SU-DHL-6 (cell line): ENCODE data around the gene DHRS12.

Source experiments
- H2AFZ ChIP-seq: fragments of 200-600 bp; sonication (generic); 2 replicates; pipeline ENCODE4 v1.6.1; 2014; ENCODE audit warnings: low read depth, mild to moderate bottlenecking, moderate library complexity, mixed read lengths, antibody characterized with exemption, low read length; ENCODE audit not compliant: severe bottlenecking
- H3F3A ChIP-seq: fragments of 200-600 bp; shearing (Covaris generic); 2 replicates; pipeline ENCODE4 v1.6.0; 2016; ENCODE audit warnings: antibody characterized with exemption, mild to moderate bottlenecking; ENCODE audit not compliant: insufficient read depth
- H3K27ac ChIP-seq: fragments of 200-600 bp; sonication (generic); 2 replicates; pipeline ENCODE4 v1.5.1; 2016; ENCODE audit warnings: low read depth, mild to moderate bottlenecking, low read length, moderate library complexity, mixed read lengths
- H3K27me3 ChIP-seq: fragments of 200-600 bp; sonication (generic), shearing (Covaris generic); 2 replicates; pipeline ENCODE4 v1.6.0; 2014; ENCODE audit warnings: mild to moderate bottlenecking, low read length
- H3K36me3 ChIP-seq: fragments of 200-600 bp; sonication (generic); 2 replicates; pipeline ENCODE4 v1.6.1; 2014; ENCODE audit warnings: mild to moderate bottlenecking, low read length, mixed read lengths
- H3K4me2 ChIP-seq: fragments of 300-600, 200-600 bp; shearing (Covaris generic), sonication (generic); 2 replicates; pipeline ENCODE4 v1.6.0; 2014; ENCODE audit warnings: low read length, low read depth, mild to moderate bottlenecking; ENCODE audit not compliant: poor library complexity, severe bottlenecking
- H3K4me3 ChIP-seq: fragments of 200-600 bp; sonication (generic); 2 replicates; pipeline ENCODE4 v1.5.1; 2014; ENCODE audit warnings: antibody characterized with exemption, low read length, mild to moderate bottlenecking, mixed read lengths; ENCODE audit not compliant: insufficient read depth, poor library complexity, severe bottlenecking
- H3K79me2 ChIP-seq: fragments of 200-600 bp; sonication (generic); 2 replicates; pipeline ENCODE4 v1.6.1; 2014; ENCODE audit warnings: mild to moderate bottlenecking, low read length, moderate library complexity; ENCODE audit not compliant: insufficient read depth
- H3K9ac ChIP-seq: fragments of 200-600 bp; sonication (generic); 2 replicates; pipeline ENCODE4 v1.7.0; 2014; ENCODE audit warnings: mild to moderate bottlenecking, low read length
- H3K9me2 ChIP-seq: fragments of 200-600 bp; sonication (generic); replicated peaks from 2 replicates; pipeline ENCODE4 v1.6.1; 2014; ENCODE audit warnings: low read length; ENCODE audit not compliant: insufficient read depth
- H3K9me3 ChIP-seq: fragments of 200-600 bp; sonication (generic); 2 replicates; pipeline ENCODE4 v1.6.1; 2014; ENCODE audit warnings: low read length, mixed read lengths; ENCODE audit not compliant: insufficient read depth
- H4K20me1 ChIP-seq: fragments of 200-600 bp; sonication (generic); 2 replicates; pipeline ENCODE4 v1.6.1; 2014; ENCODE audit warnings: low read depth, mild to moderate bottlenecking, antibody characterized with exemption, low read length, moderate library complexity, mixed read lengths
- CTCF ChIP-seq: fragments of 200-600 bp; sonication (generic); IDR thresholded peaks from one replicate; pipeline ENCODE4 v1.5.1; 2017; ENCODE audit warnings: antibody characterized with exemption, mild to moderate bottlenecking, low read length, moderate library complexity; ENCODE audit not compliant: insufficient read depth, poor library complexity, severe bottlenecking
- EZH2phosphoT487 ChIP-seq: fragments of 200-600 bp; sonication (generic), shearing (Covaris generic); conservative IDR thresholded peaks from 2 replicates; pipeline ENCODE4 v1.6.1; 2018; ENCODE audit warnings: mild to moderate bottlenecking, antibody characterized with exemption, low read length, moderate library complexity, mixed read lengths

DHRS12 gene

DNA sequence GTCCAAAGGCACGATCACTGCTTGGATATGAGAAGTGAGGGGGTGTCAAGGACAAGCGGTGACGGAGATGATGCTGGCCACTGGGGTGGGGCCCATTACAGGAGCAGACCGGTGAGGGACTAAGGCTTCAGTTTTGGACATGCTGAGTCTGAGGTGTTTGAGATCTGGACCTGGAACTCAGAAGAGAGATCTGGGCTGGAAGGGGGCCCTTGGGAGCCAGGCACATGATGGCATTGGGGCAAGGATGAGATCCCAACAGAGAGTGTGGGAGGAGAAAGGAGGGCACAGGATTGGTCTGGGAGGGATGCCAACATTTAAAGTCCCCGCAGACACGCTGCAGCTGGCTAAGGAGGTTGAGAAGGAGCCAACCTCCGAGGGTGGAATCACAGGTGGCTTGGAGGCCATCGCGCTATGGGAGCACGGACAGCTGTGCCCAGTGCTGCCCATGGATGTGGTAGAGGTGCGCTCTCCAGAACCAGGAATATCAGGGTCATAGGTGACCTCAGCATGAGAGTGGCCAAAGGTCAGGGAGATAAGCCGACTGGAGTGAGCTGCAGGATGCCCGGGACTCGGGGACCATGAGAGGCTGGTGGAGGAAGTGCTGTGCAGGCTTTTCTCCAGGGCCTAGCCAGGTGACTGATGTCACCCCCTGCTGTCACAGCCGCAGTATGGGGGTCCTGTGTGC lies 21.8 kb downstream of the DHRS12 start:
- no peak overlapping the region for H3K9ac ChIP-seq
- no peak for TF ChIP-seq CTCF
- TF ChIP-seq EZH2phosphoT487: no peak
- no peaks in the 10 kb centered on the region for H3K27me3 ChIP-seq
- no peaks in the 10 kb centered on the region for H3K36me3 ChIP-seq
- H3K79me2 ChIP-seq: no peaks in the 10 kb centered on the region
- no peak overlapping the region for H3K4me3 ChIP-seq
- no peaks in the 10 kb centered on the region for H3K9me3 ChIP-seq
- no peaks in the 10 kb centered on the region for H3K9me2 ChIP-seq
- H4K20me1 ChIP-seq: no peaks in the 10 kb centered on the region
- no peak overlapping the region for H2AFZ ChIP-seq
- H3K27ac ChIP-seq: no peak overlapping the region
- H3F3A ChIP-seq: no peaks in the 10 kb centered on the region
- H3K4me2 ChIP-seq: no peak overlapping the region

DNA sequence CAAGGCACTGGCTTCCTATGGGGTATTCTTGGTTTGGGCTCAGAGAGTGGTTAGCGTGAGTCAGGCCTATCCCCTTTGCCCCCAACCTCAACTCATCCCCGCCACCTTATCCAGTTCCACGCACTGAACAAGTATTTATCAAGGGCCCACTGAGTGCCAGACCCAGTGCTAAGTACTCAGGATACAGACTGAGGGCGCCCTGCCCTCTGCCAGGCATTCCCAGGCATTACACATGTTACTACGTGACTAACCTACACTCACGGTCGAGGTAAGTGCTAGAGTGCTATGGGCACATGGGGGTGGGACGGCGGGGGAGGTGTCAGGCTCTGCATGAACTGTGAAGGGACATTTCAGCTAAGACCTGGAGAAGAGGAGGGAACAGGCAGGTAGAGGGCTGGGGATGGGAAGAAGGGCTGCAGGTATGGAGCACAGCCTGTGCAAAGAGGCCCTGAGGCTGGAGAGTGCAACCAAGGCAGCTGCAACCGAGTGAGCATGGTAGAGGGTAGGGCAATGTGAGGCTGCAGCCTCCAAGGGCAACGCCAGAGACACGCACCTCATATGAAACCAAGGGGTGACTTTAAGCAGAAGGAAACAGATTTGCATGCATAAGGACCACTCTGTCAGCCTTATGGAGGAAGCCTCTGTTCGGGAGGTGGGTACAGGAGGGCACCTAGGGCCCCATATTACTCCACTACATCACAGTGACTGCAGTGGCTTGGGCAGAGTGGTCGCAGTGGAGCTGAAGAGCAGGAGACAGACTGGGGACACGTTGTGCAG lies 22.5 kb downstream of the DHRS12 start:
- TF ChIP-seq CTCF (no peak), EZH2phosphoT487 (no peak)
- no peaks in the 10 kb centered on the region for H3K27me3 ChIP-seq
- H3K4me2 ChIP-seq: no peak overlapping the region
- H4K20me1 ChIP-seq: no peaks in the 10 kb centered on the region
- H2AFZ ChIP-seq: no peak overlapping the region
- no peak overlapping the region for H3K4me3 ChIP-seq
- H3K27ac ChIP-seq: no peak overlapping the region
- H3F3A ChIP-seq: no peaks in the 10 kb centered on the region
- no peaks in the 10 kb centered on the region for H3K9me3 ChIP-seq
- no peaks in the 10 kb centered on the region for H3K79me2 ChIP-seq
- H3K9ac ChIP-seq: no peak overlapping the region
- no peaks in the 10 kb centered on the region for H3K36me3 ChIP-seq
- H3K9me2 ChIP-seq: no peaks in the 10 kb centered on the region

- no peak overlapping the region for H3K4me2 ChIP-seq
- H3K9me2 ChIP-seq: no peaks in the 10 kb centered on the region
- no peak overlapping the region for H3K9ac ChIP-seq
- no peak overlapping the region for H3K4me3 ChIP-seq
- no peaks in the 10 kb centered on the region for H3K9me3 ChIP-seq
- TF ChIP-seq CTCF (no peak), EZH2phosphoT487 (no peak)
- no peak overlapping the region for H3K27ac ChIP-seq
- no peak overlapping the region for H2AFZ ChIP-seq
- H3K79me2 ChIP-seq: no peaks in the 10 kb centered on the region
- H3K27me3 ChIP-seq: no peaks in the 10 kb centered on the region
- H3F3A ChIP-seq: no peaks in the 10 kb centered on the region
- H4K20me1 ChIP-seq: no peaks in the 10 kb centered on the region
- no peaks in the 10 kb centered on the region for H3K36me3 ChIP-seq
These were observed 23.9 kb downstream of the DHRS12 start for GRCh38 chr13:51780099-51780498.
